HS-5 (cell line): ENCODE measurements around the gene NR1H4.
"Not testable (repeated sequence)": the region's sequence is repeated elsewhere in the genome, so short reads cannot be mapped to it uniquely, and the experiment has no call there.

ENCODE experiments used
- DNase-seq: peaks from one replicate; pipeline ENCODE4 v3.0.0-alpha.2; 2012; ENCODE audit warnings: low read depth

NR1H4 gene

DNA sequence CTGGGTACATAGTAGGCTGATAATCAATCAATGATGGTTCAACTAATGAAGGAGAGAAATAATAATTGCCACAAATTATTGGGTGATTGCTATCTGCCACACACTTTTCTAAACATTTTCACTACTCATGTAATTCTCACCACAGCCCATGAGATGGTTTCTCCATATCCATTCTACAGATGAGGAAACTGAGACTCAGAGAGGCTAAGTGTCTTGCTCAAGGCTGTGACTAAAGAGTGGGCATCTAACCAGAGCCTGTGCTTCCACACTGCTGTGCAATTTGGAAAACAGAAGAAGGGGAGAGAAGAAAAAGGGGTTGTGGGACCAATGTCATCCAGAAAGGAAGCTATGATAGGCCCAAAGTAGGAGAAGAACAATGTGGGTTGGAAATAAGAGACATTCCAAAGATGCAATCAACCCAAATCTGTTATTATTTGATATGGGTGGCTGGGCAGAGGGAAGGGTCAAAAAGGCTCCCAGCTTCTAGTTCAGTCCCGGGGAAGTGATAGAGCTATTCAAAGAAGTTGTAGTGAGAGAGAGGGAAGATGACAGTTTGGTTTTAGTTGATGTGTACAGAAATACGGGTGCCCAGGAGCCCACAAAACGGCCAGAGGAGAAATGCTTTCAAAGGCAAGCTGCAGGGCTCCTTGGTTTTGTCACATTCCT is 483 bp upstream of the NR1H4 start:
- no peak for DNase-seq

- DNase-seq, result no peak
Observed at GRCh38 chr12:100474617-100475016, 951 bp downstream of the NR1H4 start.

- no peak for DNase-seq
Observed at GRCh38 chr12:100476013-100476751, 2.5 kb downstream of the NR1H4 start.

GRCh38 chr12:100481021-100481420 is 7.4 kb downstream of the NR1H4 start:
- no peak for DNase-seq

- DNase-seq, result no peak
Observed at GRCh38 chr12:100484183-100484886, 10.7 kb downstream of the NR1H4 start.

DNA sequence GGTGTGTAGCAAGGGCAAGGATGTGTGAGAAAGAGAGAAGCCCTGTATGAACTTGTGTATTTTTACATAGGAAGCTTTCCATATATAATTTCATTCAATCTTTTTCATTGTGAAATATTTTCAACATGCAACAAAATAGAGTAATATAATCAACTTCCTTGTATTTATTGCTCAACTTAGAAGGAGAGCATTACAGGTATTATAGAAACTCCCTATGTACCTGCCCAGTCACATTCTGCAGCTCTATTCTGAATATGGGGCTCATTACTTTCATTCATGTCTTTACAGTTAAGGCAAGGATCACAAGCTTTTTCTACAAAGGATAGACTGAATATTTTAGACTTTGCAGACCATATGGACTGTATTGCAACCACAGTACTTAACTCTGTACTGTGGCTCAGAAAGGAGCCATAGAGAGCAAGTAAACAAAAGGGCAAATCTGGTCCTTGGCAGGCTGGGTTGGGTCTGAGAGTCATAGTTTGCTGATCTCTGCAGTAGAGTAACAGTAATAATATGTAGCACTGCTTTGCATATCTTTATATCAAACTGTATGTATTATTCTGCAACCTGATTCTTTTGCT is 11.3 kb downstream of the NR1H4 start:
- no peak for DNase-seq

DNA sequence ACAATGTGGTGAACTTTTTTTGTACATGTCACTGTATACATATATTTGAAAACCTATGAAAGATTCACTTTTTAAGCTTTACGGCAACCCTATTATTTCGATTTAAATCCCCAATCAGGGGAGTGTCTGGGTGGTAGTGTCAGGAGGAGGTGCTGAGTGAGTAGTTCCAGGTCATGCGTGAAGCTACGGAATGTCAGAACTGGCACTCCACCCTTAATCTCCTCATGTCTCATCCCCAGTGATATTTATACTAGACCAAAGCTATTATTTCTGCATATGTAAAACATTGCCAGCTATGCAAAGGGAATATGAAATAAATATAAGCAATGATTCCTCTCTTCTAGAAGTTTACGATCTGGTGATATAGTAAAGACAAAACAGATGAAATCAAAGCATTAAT is 12.3 kb downstream of the NR1H4 start:
- DNase-seq, result no peak

GRCh38 chr12:100489251-100489820 is 15.7 kb downstream of the NR1H4 start:
- no peak for DNase-seq

DNA sequence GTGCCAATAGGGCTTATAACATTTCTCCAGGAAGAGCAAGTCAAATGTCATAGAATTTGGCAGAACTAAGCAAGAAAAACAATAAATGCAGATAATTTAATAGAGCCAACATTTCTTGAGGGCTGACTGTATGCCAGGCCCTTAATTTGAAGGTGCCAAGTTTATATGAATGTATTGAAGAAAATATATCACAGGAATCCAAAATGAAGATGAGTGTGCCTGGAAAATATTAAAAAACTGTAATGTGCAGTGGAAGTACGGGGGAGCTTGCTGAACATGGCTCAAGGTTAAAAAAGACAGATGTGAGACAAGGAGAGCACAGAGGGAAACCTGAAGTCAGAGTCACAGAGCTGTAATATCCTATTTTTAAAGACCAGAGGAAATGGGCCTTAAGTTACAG is 16.4 kb downstream of the NR1H4 start:
- DNase-seq, result no peak

GRCh38 chr12:100491104-100491503 is 17.4 kb downstream of the NR1H4 start:
- no peak for DNase-seq

DNA sequence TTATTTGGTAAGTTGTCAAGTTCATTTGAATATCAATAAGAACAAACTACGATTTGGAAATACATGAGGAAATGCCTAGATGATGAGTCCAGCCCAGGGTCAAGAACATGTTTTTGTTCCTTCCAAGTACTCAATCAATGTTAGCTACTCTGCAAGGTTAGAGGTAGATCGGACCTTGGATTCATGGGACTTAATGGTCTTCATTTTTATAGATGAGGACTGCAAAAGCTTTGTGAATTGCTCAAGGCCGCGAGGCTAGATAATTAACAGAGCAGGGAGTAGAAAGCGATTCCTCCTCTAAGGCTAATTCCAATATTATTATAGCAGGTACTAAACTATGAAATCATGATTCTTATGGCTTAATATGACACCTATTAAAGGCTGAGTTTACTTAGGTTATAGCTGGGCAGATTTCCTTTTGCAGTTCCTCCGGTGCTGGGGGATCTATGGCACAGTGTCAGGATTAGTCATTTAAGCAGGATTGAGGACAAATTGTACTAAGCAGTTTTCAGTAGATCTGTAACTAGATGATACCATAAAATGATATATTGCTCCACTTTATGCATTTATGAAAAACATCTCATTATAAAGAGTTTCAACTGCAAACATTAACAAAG is 19.8 kb downstream of the NR1H4 start:
- DNase-seq, result no peak

GRCh38 chr12:100494026-100494425 is 20.4 kb downstream of the NR1H4 start:
- DNase-seq, result no peak

DNA sequence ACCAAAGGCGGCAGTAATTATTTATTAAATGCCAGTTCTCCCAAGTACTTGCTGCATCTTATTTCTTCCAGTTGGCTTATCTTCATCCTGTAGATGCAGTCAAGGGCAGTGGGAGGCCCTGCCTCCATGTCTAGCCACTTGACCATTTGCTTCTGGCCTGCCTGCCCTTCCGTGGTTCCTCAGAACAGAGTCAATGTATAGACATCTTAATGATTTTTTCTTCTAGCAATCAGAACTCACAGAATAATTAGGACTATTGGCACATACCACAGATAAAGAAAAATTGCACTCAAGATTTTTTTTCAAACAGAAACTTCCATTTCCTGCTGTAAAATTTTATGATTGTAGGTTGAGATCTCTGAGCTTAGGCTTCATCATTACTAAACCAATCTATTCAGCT is 20.9 kb downstream of the NR1H4 start:
- DNase-seq, result no peak

GRCh38 chr12:100497105-100497795 is 23.6 kb downstream of the NR1H4 start:
- no peak for DNase-seq

DNA sequence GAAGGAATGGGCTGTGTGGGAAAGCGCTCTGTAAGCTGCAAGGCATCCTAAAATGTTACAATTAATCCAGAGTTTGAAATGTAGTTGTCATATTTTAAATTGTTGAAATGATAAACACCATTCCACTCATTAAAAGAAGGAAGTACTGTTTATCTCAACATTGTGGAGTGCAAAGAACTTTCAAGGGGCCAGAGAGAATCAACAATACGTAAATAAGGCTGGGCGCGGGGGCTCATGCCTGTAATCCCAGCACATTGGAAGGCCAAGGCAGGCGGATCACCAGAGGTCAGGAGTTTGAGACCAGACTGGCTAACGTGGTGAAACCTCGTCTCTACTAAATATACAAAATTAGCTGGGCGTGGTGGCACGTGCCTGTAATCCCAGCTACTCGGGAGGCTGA is 24.5 kb downstream of the NR1H4 start:
- no peak for DNase-seq

DNA sequence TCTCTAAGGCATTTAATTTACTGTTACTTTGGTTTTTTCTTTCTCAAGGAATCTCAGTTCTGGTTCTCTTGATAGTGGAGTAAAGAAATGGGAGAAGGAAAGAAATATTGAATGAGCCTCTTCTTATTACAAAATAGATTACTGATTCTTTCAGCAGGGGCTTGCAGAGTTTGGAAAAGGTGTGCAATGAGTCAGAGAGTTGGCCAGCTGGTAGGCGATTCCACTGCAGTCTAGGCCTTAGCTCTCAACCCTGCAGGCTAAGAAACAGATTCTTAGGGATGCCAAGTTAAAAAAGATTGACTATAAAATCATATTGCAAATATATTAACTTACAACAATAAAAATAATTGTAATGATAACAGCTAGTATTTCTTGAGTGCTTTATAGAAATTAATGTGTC is 25.8 kb downstream of the NR1H4 start:
- no peak for DNase-seq

- DNase-seq, result not testable (repeated sequence)
Observed at GRCh38 chr12:100502718-100503117, 29.1 kb downstream of the NR1H4 start.

DNA sequence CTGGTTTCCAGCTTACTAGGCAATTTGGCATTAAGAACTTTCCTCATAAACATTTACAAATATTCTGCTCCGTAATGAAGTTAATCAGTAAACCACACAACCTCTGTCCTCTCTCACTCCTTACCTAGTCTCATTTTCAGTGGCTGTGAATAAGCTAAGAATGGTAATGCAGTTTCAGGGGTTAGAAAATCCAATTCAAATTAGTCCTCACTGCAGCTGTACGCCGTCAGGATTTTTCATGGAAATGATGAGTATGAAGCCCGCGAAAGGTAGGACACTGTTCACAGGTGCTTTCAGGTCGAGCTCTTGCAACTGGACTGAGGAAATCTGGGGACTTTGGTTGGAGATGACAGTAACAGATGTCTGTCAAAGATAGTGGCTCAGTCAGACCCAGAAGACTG is 29.6 kb downstream of the NR1H4 start:
- DNase-seq, result no peak

GRCh38 chr12:100504804-100505203 is 31.1 kb downstream of the NR1H4 start:
- DNase-seq, result no peak

DNA sequence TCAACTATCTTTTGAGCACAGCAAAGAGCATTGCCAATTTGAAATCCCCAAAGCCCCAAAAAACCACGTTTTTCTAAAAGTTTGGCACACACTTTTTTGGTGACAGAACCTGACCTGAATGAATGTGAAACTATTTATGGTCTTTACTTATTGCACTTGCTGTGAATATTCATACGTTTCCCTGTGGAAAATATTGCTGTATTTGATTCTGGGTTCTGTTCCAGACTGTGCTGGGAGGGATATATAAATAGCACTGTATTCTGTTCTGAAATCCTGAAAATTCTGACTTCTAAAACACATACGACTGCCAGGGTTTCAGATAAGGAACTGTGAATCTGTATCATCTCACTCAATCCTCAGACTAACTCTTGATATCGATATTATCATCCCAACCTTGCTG is 35.1 kb downstream of the NR1H4 start:
- no peak for DNase-seq

DNA sequence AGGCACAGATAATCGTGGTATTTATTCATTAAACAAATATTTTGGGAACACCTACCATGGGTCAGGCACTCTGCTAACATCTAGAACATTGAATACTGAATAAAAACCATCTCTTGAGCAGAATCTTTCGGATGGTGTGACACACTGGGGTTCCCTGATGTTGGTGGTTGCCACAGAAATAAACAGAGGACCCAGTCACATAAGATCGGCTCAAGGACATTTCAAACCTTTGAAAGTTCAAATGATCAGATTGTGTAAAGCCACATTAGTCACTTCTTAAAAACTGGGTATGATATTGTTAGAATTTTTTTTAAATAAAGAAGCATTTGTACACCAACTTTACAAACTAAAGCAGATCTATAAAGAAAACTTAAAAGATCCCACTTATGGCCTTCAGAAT is 39.0 kb downstream of the NR1H4 start:
- DNase-seq, result no peak
